Skeletal muscle satellite cell (primary cell): Measurements from ENCODE around the gene FHOD1. TPM values are rescaled to one million over a fixed set of nuclear protein-coding genes. Genes with fewer than 3 reads are reported as not detected.

Experiments
- H3K27me3 ChIP-seq: 2 replicates; pipeline ENCODE4 v1.7.0; 2013; ENCODE audit warnings: low read length; ENCODE audit not compliant: control insufficient read depth, insufficient read depth
- H3K36me3 ChIP-seq: 2 replicates; pipeline ENCODE4 v1.7.0; 2013; ENCODE audit warnings: mild to moderate bottlenecking, control low read depth, low read length; ENCODE audit not compliant: insufficient read depth
- H3K4me1 ChIP-seq: 2 replicates; pipeline ENCODE4 v1.7.0; 2013; ENCODE audit warnings: low read length; ENCODE audit not compliant: control insufficient read depth, insufficient read depth
- H3K4me2 ChIP-seq: 2 replicates; pipeline ENCODE4 v1.7.0; 2013; ENCODE audit warnings: mild to moderate bottlenecking, low read length
- H3K4me3 ChIP-seq: 2 replicates; pipeline ENCODE4 v1.7.0; 2013; ENCODE audit warnings: low read length
- H3K9ac ChIP-seq: 2 replicates; pipeline ENCODE4 v1.7.0; 2013; ENCODE audit warnings: mild to moderate bottlenecking, low read depth, low read length, moderate library complexity
- H3K9me3 ChIP-seq: replicated peaks from 2 replicates; pipeline ENCODE4 v1.7.0; 2013; ENCODE audit warnings: mild to moderate bottlenecking, control low read depth, low read length
- total RNA-seq: library from RNA; depleted of rRNA; stranded (reverse); fragments of >200 nt; gene quantifications from 2 replicates; pipeline ENCODE4 v1.2.3, GENCODE V29; 2012; rRNA removed

The FHOD1 gene
- 48.4 and 54.2 TPM in 2 replicates for total RNA-seq

- Histone ChIP-seq H3K4me1 (peaks cover 57% of the 10 kb centered on the region), H3K9me3 (no peaks in the 10 kb centered on the region)
These were observed at the start of gene FHOD1 for GRCh38 chr16:67247192-67248072. FHOD1 (minus strand) TSS chr16:67247481; CDS start chr16:67247410, 71 bp downstream.

GRCh38 chr16:67296420-67296819 lies 49.1 kb upstream of the FHOD1 start:
- Histone ChIP-seq H3K27me3 (peaks cover 61% of the 10 kb centered on the region), H3K4me2 (no peak overlapping the region), H3K9ac (no peak overlapping the region), H3K9me3 (no peaks in the 10 kb centered on the region), H3K4me1 (peaks cover 9% of the 10 kb centered on the region), H3K36me3 (no peaks in the 10 kb centered on the region), H3K4me3 (no peak overlapping the region)

More at GRCh38 chr16:67247192-67248072, at the start of gene FHOD1:
- Histone ChIP-seq H3K4me3 (peak within 1 kb of the TSS; percentile 80), H3K36me3 (no peaks in the 10 kb centered on the region), H3K4me2 (peak within 1 kb of the TSS; percentile 95), H3K27me3 (no peaks in the 10 kb centered on the region), H3K9ac (peak within 1 kb of the TSS; percentile 82)

GRCh38 chr16:67294938-67295361 lies 47.7 kb upstream of the FHOD1 start:
- Histone ChIP-seq H3K36me3 (no peaks in the 10 kb centered on the region), H3K27me3 (peaks cover 52% of the 10 kb centered on the region), H3K4me1 (peaks cover 12% of the 10 kb centered on the region), H3K4me2 (no peak overlapping the region), H3K9ac (no peak overlapping the region), H3K9me3 (no peaks in the 10 kb centered on the region), H3K4me3 (no peak overlapping the region)

DNA sequence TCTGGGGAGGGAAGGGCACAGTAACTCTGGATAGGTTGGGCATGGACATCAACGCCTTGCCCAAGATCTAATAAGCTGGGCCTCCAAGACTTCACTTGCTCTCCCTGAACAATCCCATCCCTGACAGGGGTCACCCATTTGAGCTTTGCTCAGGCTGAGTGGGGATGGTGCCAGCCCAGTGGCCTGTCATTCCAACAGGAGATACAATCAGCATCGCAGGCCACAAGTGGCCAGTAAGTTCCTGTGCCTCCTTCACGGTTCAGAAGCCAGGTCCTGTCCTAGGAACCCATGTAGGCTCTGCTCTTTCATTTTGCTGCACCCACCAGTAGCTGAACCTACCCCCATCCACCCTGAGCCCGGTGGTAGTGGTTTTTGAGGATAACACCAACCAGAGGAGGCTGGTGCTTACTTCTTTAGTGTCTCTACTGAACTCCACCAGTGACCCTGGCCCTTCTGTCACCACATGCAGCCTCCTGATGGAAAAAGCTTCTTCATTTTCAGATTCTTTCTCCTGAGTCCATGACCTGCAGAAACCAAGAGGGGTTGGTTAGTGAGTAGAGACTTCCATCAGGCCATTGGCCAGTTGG lies 47.0 kb upstream of the FHOD1 start:
- peaks cover 49% of the 10 kb centered on the region for H3K27me3 ChIP-seq
- H3K4me1 ChIP-seq: peaks cover 12% of the 10 kb centered on the region
- H3K9ac ChIP-seq: no peak overlapping the region
- H3K36me3 ChIP-seq: no peaks in the 10 kb centered on the region
- no peak overlapping the region for H3K4me2 ChIP-seq
- H3K4me3 ChIP-seq: no peak overlapping the region
- no peaks in the 10 kb centered on the region for H3K9me3 ChIP-seq

GRCh38 chr16:67291461-67291860 lies 44.2 kb upstream of the FHOD1 start:
- no peak overlapping the region for H3K9ac ChIP-seq
- peaks cover 37% of the 10 kb centered on the region for H3K27me3 ChIP-seq
- no peaks in the 10 kb centered on the region for H3K9me3 ChIP-seq
- no peak overlapping the region for H3K4me2 ChIP-seq
- no peak overlapping the region for H3K4me3 ChIP-seq
- peaks cover 5% of the 10 kb centered on the region for H3K4me1 ChIP-seq
- no peaks in the 10 kb centered on the region for H3K36me3 ChIP-seq

GRCh38 chr16:67287960-67288359 lies 40.7 kb upstream of the FHOD1 start:
- no peak overlapping the region for H3K4me2 ChIP-seq
- H3K4me3 ChIP-seq: no peak overlapping the region
- H3K9me3 ChIP-seq: no peaks in the 10 kb centered on the region
- H3K4me1 ChIP-seq: peaks cover 8% of the 10 kb centered on the region
- no peak overlapping the region for H3K9ac ChIP-seq
- H3K36me3 ChIP-seq: no peaks in the 10 kb centered on the region
- peaks cover 10% of the 10 kb centered on the region for H3K27me3 ChIP-seq

DNA sequence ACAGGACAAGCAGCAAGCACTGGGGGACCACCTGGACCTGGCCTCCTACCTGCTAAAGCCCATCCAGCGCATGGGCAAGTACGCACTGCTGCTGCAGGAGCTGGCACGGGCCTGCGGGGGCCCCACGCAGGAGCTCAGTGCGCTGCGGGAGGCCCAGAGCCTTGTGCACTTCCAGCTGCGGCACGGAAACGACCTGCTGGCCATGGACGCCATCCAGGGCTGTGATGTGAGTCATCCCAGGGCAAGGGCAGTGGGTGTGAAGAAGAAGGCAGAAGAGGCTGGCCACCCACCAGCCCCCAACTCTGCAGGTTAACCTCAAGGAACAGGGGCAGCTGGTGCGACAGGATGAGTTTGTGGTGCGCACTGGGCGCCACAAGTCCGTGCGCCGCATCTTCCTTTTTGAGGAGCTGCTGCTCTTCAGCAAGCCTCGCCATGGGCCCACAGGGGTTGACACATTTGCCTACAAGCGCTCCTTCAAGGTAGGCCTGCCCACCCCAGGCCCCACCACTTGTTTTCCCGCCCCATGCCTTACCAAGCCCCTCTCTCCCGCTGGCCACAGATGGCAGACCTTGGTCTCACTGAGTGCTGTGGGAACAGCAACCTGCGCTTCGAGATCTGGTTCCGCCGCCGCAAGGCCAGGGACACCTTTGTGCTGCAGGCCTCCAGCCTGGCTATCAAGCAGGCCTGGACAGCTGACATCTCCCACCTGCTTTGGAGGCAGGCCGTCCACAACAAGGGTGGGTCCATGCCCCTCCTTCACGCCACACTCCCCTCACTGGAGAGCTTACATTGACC lies 39.4 kb upstream of the FHOD1 start:
- H3K36me3 ChIP-seq: no peaks in the 10 kb centered on the region
- H3K4me3 ChIP-seq: no peak overlapping the region
- no peak overlapping the region for H3K9ac ChIP-seq
- no peak overlapping the region for H3K4me2 ChIP-seq
- no peaks in the 10 kb centered on the region for H3K27me3 ChIP-seq
- H3K9me3 ChIP-seq: no peaks in the 10 kb centered on the region
- H3K4me1 ChIP-seq: peaks cover 8% of the 10 kb centered on the region

DNA sequence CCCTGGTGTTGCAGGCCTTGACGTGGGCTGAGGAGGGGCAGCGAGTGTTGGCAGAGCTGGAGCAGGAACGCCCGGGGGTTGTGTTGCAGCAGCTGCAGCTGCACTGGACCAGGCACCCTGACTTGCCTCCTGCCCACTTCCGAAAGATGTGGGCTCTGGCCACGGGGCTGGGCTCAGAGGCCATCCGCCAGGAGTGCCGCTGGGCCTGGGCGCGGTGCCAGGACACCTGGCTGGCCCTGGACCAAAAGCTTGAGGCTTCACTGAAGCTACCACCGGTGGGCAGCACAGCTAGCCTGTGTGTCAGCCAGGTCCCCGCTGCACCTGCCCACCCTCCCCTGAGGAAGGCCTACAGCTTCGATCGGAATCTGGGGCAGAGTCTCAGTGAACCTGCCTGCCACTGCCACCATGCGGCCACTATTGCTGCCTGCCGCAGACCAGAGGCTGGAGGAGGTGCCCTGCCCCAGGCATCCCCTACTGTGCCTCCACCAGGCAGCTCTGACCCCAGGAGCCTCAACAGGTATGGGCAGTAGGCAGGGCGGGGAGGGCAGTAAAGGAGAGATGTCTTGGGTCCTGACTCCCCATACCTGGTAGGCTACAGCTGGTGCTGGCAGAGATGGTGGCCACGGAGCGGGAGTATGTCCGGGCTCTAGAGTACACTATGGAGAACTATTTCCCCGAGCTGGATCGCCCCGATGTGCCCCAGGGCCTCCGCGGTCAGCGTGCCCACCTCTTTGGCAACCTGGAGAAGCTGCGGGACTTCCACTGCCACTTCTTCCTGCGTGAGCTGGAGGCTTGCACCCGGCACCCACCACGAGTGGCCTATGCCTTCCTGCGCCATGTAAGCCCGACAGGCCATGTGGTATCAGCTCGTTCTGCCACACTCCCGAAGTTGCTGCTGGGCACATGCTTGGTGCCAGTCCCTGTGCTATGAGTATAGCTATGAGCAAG lies 37.7 kb upstream of the FHOD1 start:
- Histone ChIP-seq H3K9ac (no peak overlapping the region), H3K4me3 (no peak overlapping the region), H3K4me1 (peaks cover 5% of the 10 kb centered on the region), H3K36me3 (no peaks in the 10 kb centered on the region), H3K27me3 (no peaks in the 10 kb centered on the region), H3K9me3 (no peaks in the 10 kb centered on the region), H3K4me2 (no peak overlapping the region)

DNA sequence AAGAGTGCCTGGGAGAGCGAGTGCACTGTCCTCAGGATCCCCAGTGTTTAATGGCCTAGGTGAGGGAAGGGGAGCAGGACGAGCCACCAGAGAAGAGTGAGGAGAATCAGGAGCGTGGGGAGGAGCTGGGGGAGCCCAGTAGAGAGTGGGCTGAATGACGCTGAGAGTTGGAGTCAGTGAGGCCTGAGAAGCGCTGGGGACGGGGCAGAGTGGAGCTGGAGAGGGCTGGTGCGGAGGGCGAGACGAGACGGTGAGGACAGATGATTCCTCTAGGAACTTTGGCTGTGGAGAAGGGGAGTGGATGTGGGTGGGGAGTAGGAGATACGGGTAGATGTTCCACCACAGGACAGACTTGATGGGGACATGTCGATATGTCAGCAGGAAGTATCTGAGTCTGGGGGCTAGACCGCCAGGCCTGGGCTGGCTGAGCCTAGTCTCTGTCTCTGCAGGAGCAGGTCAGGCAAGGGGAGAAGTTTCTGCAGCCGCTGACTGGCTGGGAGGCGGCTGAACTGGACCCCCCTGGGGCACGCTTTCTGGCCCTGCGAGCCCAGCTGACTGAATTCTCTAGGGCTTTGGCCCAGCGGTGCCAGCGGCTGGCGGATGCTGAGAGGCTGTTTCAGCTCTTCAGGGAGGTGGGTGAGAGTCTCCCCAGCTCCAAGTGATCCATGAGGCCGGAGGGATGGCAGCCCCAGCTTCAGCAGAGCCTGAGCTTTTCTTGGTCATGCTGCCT lies 36.7 kb upstream of the FHOD1 start:
- Histone ChIP-seq H3K4me2 (no peak overlapping the region), H3K4me3 (no peak overlapping the region), H3K27me3 (no peaks in the 10 kb centered on the region), H3K9me3 (no peaks in the 10 kb centered on the region), H3K9ac (no peak overlapping the region), H3K36me3 (no peaks in the 10 kb centered on the region), H3K4me1 (peaks cover 11% of the 10 kb centered on the region)

DNA sequence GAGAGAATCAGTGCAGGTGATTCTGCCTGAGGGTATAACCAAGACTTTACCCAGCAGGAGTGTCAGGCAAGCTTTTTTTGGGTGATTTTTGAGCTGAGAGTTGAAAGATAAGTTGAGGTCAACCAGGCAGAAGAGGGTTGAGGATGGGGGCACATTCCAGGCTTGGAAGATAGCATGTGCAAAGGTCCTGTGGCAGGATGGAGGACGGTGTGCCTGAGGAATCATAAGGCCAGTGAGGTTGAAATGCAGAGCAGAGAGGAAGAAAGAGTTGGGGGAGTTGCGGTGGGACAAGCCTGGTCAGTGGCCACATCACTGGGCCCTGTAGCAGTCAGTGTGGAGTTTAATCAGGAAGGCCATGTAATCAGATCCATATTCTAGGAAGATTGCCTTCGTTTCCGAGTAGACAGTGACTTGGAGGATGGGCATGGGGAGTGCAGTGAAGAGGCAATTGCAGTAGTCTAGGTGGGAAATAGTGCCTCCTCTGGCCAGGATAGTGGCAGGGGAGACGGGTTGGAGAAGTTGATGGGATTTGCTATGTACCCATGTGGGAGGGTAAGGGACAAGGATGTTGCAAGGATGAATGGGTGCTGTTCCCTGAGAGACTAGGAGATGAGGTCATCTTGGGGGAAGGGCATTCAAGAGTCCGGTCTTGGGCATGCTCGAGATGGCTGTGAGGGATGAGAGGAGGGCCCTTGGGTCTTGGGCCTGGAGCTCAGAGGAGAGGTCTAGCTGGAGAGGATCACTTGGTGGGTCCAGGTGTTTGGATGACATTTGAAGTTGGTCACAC lies 36.0 kb upstream of the FHOD1 start:
- H3K4me2 ChIP-seq: no peak overlapping the region
- no peaks in the 10 kb centered on the region for H3K36me3 ChIP-seq
- no peak overlapping the region for H3K9ac ChIP-seq

More for the DNA sequence above, 36.0 kb upstream of the FHOD1 start:
- Histone ChIP-seq H3K27me3 (no peaks in the 10 kb centered on the region), H3K4me1 (peaks cover 18% of the 10 kb centered on the region), H3K4me3 (no peak overlapping the region), H3K9me3 (no peaks in the 10 kb centered on the region)
